ENCODE measurements around the gene HDHD2.

Gene HDHD2

GRCh38 chr18:47121146-47121545 lies 29.2 kb downstream of the HDHD2 start:
- H3K36me3 Mint-ChIP-seq (ENCODE audit: insufficient read depth): peaks cover 3% of the 10 kb centered on the region
- H3K4me3 Mint-ChIP-seq: no peak overlapping the region
- no peaks in the 10 kb centered on the region for H3K27me3 Mint-ChIP-seq
- DNase-seq (ENCODE audit: low spot score in 2 of 2): no peak
- no peak for ATAC-seq (replicated peaks; ENCODE audit: extremely low read depth, poor library complexity, severe bottlenecking)
- peaks cover 11% of the 10 kb centered on the region for H3K4me1 Mint-ChIP-seq
- no peaks in the 10 kb centered on the region for H3K9me3 Mint-ChIP-seq
- no peak overlapping the region for H3K27ac Mint-ChIP-seq (ENCODE audit: low read depth)

- Mint-ChIP-seq H3K9me3 (no peaks in the 10 kb centered on the region), H3K36me3 (ENCODE audit: insufficient read depth) (peaks cover 3% of the 10 kb centered on the region)
Measured at GRCh38 chr18:47120428-47120827, 29.9 kb downstream of the HDHD2 start.

GRCh38 chr18:47118981-47119380 lies 31.3 kb downstream of the HDHD2 start:
- no peak overlapping the region for H3K27ac Mint-ChIP-seq (ENCODE audit: low read depth)
- no peaks in the 10 kb centered on the region for H3K27me3 Mint-ChIP-seq
- H3K9me3 Mint-ChIP-seq: no peaks in the 10 kb centered on the region
- peaks cover 11% of the 10 kb centered on the region for H3K4me1 Mint-ChIP-seq
- no peak overlapping the region for H3K4me3 Mint-ChIP-seq
- DNase-seq (ENCODE audit: low spot score in 2 of 2): no peak
- peaks cover 7% of the 10 kb centered on the region for H3K36me3 Mint-ChIP-seq (ENCODE audit: insufficient read depth)
- ATAC-seq (replicated peaks; ENCODE audit: extremely low read depth, poor library complexity, severe bottlenecking): no peak

More at GRCh38 chr18:47120428-47120827, 29.9 kb downstream of the HDHD2 start:
- DNase-seq (ENCODE audit: low spot score in 2 of 2) (no peak), ATAC-seq (replicated peaks; ENCODE audit: extremely low read depth, poor library complexity, severe bottlenecking) (no peak)
- H3K4me1 Mint-ChIP-seq: peaks cover 11% of the 10 kb centered on the region
- H3K27ac Mint-ChIP-seq (ENCODE audit: low read depth): no peak overlapping the region
- no peak overlapping the region for H3K4me3 Mint-ChIP-seq
- H3K27me3 Mint-ChIP-seq: no peaks in the 10 kb centered on the region

- H3K9me3 Mint-ChIP-seq: no peaks in the 10 kb centered on the region
- no peak overlapping the region for H3K27ac Mint-ChIP-seq (ENCODE audit: low read depth)
Measured at GRCh38 chr18:47115205-47115604, 35.1 kb downstream of the HDHD2 start.

GRCh38 chr18:47113796-47114540 lies 36.3 kb downstream of the HDHD2 start:
- peaks cover 30% of the 10 kb centered on the region for H3K36me3 Mint-ChIP-seq (ENCODE audit: insufficient read depth)

More at GRCh38 chr18:47115205-47115604, 35.1 kb downstream of the HDHD2 start:
- no peak for ATAC-seq (replicated peaks; ENCODE audit: extremely low read depth, poor library complexity, severe bottlenecking)
- no peak for DNase-seq (ENCODE audit: low spot score in 2 of 2)
- H3K4me3 Mint-ChIP-seq: no peak overlapping the region
- H3K27me3 Mint-ChIP-seq: no peaks in the 10 kb centered on the region
- peaks cover 28% of the 10 kb centered on the region for H3K36me3 Mint-ChIP-seq (ENCODE audit: insufficient read depth)
- H3K4me1 Mint-ChIP-seq: no peaks in the 10 kb centered on the region

GRCh38 chr18:47110492-47111274 lies 39.6 kb downstream of the HDHD2 start:
- no peaks in the 10 kb centered on the region for H3K9me3 Mint-ChIP-seq
- no peak overlapping the region for H3K4me3 Mint-ChIP-seq
- no peaks in the 10 kb centered on the region for H3K4me1 Mint-ChIP-seq
- DNase-seq (ENCODE audit: low spot score in 2 of 2): no peak
- H3K36me3 Mint-ChIP-seq (ENCODE audit: insufficient read depth): peaks cover 37% of the 10 kb centered on the region
- H3K27me3 Mint-ChIP-seq: no peaks in the 10 kb centered on the region
- ATAC-seq (replicated peaks; ENCODE audit: extremely low read depth, poor library complexity, severe bottlenecking): no peak
- H3K27ac Mint-ChIP-seq (ENCODE audit: low read depth): no peak overlapping the region

More at GRCh38 chr18:47113796-47114540, 36.3 kb downstream of the HDHD2 start:
- Mint-ChIP-seq H3K9me3 (no peaks in the 10 kb centered on the region), H3K4me3 (no peak overlapping the region), H3K27me3 (no peaks in the 10 kb centered on the region), H3K4me1 (no peaks in the 10 kb centered on the region), H3K27ac (ENCODE audit: low read depth) (no peak overlapping the region)
- no peak for DNase-seq (ENCODE audit: low spot score in 2 of 2)
- ATAC-seq (replicated peaks; ENCODE audit: extremely low read depth, poor library complexity, severe bottlenecking): no peak

- Mint-ChIP-seq H3K9me3 (no peaks in the 10 kb centered on the region), H3K4me3 (no peak overlapping the region), H3K27ac (ENCODE audit: low read depth) (no peak overlapping the region), H3K4me1 (no peaks in the 10 kb centered on the region), H3K36me3 (ENCODE audit: insufficient read depth) (peaks cover 32% of the 10 kb centered on the region), H3K27me3 (no peaks in the 10 kb centered on the region)
- no peak for DNase-seq (ENCODE audit: low spot score in 2 of 2)
- ATAC-seq (replicated peaks; ENCODE audit: extremely low read depth, poor library complexity, severe bottlenecking): no peak
Measured at GRCh38 chr18:47109720-47110119, 40.6 kb downstream of the HDHD2 start.

- H3K9me3 Mint-ChIP-seq: no peaks in the 10 kb centered on the region
- H3K36me3 Mint-ChIP-seq (ENCODE audit: insufficient read depth): peaks cover 29% of the 10 kb centered on the region
- H3K27ac Mint-ChIP-seq (ENCODE audit: low read depth): no peak overlapping the region
- no peaks in the 10 kb centered on the region for H3K27me3 Mint-ChIP-seq
- no peak overlapping the region for H3K4me3 Mint-ChIP-seq
- ATAC-seq (replicated peaks; ENCODE audit: extremely low read depth, poor library complexity, severe bottlenecking) (no peak), DNase-seq (ENCODE audit: low spot score in 2 of 2) (no peak)
- no peaks in the 10 kb centered on the region for H3K4me1 Mint-ChIP-seq
Measured at GRCh38 chr18:47108998-47109405, 41.3 kb downstream of the HDHD2 start.

GRCh38 chr18:47108373-47108772 lies 41.9 kb downstream of the HDHD2 start:
- ATAC-seq (replicated peaks; ENCODE audit: extremely low read depth, poor library complexity, severe bottlenecking): no peak
- H3K27ac Mint-ChIP-seq (ENCODE audit: low read depth): no peak overlapping the region

GRCh38 chr18:47100212-47100831 lies 50.0 kb downstream of the HDHD2 start:
- Mint-ChIP-seq H3K27me3 (no peaks in the 10 kb centered on the region), H3K27ac (ENCODE audit: low read depth) (peak overlapping the region; percentile 27), H3K36me3 (ENCODE audit: insufficient read depth) (no peaks in the 10 kb centered on the region), H3K9me3 (no peaks in the 10 kb centered on the region), H3K4me3 (no peak overlapping the region), H3K4me1 (no peaks in the 10 kb centered on the region)
- ATAC-seq (replicated peaks; ENCODE audit: extremely low read depth, poor library complexity, severe bottlenecking) (no peak), DNase-seq (ENCODE audit: low spot score in 2 of 2) (peak; percentile 35 to 40)

More at GRCh38 chr18:47108373-47108772, 41.9 kb downstream of the HDHD2 start:
- Mint-ChIP-seq H3K4me1 (no peaks in the 10 kb centered on the region), H3K36me3 (ENCODE audit: insufficient read depth) (peaks cover 27% of the 10 kb centered on the region), H3K9me3 (no peaks in the 10 kb centered on the region), H3K27me3 (no peaks in the 10 kb centered on the region), H3K4me3 (no peak overlapping the region)
- no peak for DNase-seq (ENCODE audit: low spot score in 2 of 2)

- no peaks in the 10 kb centered on the region for H3K27me3 Mint-ChIP-seq
- DNase-seq (ENCODE audit: low spot score in 2 of 2) (no peak), ATAC-seq (replicated peaks; ENCODE audit: extremely low read depth, poor library complexity, severe bottlenecking) (no peak)
- H3K36me3 Mint-ChIP-seq (ENCODE audit: insufficient read depth): no peaks in the 10 kb centered on the region
- no peaks in the 10 kb centered on the region for H3K9me3 Mint-ChIP-seq
- no peak overlapping the region for H3K4me3 Mint-ChIP-seq
- H3K4me1 Mint-ChIP-seq: no peaks in the 10 kb centered on the region
- no peak overlapping the region for H3K27ac Mint-ChIP-seq (ENCODE audit: low read depth)
Measured at GRCh38 chr18:47095810-47096209, 54.5 kb downstream of the HDHD2 start.

GRCh38 chr18:47087676-47088075 lies 62.6 kb downstream of the HDHD2 start:
- Mint-ChIP-seq H3K9me3 (no peaks in the 10 kb centered on the region), H3K4me3 (no peak overlapping the region), H3K4me1 (no peaks in the 10 kb centered on the region), H3K27me3 (no peaks in the 10 kb centered on the region), H3K27ac (ENCODE audit: low read depth) (no peak overlapping the region), H3K36me3 (ENCODE audit: insufficient read depth) (peaks cover 6% of the 10 kb centered on the region)
- DNase-seq (ENCODE audit: low spot score in 2 of 2) (no peak), ATAC-seq (replicated peaks; ENCODE audit: extremely low read depth, poor library complexity, severe bottlenecking) (no peak)

All from central memory CD8-positive, alpha-beta T cell (primary cell).